ENCODE measurements around the gene TDP2. TPM values are rescaled to one million over a fixed set of nuclear protein-coding genes. Genes with fewer than 3 reads are reported as not detected.
"Not testable (repeated sequence)": the region's sequence is repeated elsewhere in the genome, so short reads cannot be mapped to it uniquely, and the experiment has no call there.

Gene TDP2
- total RNA-seq, 1 donor from 2014 or later: 33.9 TPM

DNA sequence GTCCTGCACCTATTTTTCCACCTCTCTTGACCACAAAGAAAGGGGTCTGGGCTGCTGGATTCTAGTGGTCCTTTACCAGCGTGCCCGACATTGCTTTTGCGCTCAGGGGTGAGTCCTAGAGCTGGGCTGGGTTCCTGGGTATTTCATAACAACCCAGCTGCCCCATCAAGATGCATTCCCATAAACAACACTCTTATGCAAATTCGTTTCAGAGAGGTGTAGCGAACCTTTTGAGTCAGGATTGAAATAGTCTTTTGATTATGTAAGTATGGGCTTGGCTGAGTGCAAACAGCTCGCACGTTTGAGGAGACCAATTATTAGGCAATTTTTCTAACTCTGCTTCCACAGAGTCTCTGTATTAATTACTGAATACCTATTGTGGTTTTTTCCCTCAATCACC, 13.9 kb upstream of the TDP2 start:
- no peak overlapping the region for H3K27ac Mint-ChIP-seq (ENCODE audit: unreplicated experiment)
- TF ChIP-seq, protein P1, sequence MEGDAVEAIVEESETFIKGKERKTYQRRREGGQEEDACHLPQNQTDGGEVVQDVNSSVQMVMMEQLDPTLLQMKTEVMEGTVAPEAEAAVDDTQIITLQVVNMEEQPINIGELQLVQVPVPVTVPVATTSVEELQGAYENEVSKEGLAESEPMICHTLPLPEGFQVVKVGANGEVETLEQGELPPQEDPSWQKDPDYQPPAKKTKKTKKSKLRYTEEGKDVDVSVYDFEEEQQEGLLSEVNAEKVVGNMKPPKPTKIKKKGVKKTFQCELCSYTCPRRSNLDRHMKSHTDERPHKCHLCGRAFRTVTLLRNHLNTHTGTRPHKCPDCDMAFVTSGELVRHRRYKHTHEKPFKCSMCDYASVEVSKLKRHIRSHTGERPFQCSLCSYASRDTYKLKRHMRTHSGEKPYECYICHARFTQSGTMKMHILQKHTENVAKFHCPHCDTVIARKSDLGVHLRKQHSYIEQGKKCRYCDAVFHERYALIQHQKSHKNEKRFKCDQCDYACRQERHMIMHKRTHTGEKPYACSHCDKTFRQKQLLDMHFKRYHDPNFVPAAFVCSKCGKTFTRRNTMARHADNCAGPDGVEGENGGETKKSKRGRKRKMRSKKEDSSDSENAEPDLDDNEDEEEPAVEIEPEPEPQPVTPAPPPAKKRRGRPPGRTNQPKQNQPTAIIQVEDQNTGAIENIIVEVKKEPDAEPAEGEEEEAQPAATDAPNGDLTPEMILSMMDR (IDR thresholded peaks at IDR 0.05; ENCODE audit: unreplicated experiment): no peak
- no peak overlapping the region for H3K4me3 Mint-ChIP-seq (ENCODE audit: unreplicated experiment)
- H3K4me1 Mint-ChIP-seq (ENCODE audit: unreplicated experiment): peaks cover 11% of the 10 kb centered on the region
- no peak for DNase-seq (ENCODE audit: low spot score)
- peaks cover 25% of the 10 kb centered on the region for H3K36me3 Mint-ChIP-seq (ENCODE audit: low read depth, unreplicated experiment)
- H3K27me3 Mint-ChIP-seq (ENCODE audit: unreplicated experiment): peaks cover 1% of the 10 kb centered on the region
- H3K9me3 Mint-ChIP-seq (ENCODE audit: unreplicated experiment): no peaks in the 10 kb centered on the region

DNA sequence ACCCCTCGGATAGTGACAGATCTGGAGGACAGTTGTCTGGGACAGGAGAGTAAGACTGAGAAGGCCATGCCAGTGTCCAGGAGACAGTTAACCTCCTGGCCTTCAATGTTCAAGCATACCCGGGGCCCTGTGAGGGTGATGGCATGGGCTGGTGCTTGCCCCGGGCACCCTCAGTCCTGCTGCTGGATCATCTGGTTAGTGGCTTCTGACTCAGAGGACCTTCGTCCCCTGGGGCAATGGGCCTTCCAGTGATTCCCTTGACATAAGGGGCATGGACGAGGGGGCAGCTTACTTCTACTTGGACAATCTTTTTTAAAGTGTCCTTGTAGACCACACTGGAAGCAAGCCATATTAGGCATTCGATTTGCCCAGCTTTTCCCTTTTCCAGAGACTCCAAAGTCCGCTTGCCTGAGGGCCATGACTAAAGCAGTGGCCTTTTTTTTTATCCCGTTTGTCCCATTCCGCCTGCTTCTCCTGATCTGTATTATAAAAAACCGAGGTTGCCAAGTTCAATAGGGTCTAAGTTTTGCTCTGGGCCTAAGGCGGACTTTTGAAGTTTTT, 12.2 kb upstream of the TDP2 start:
- H3K27me3 Mint-ChIP-seq (ENCODE audit: unreplicated experiment); DNase-seq (ENCODE audit: low spot score); H3K4me3 Mint-ChIP-seq (ENCODE audit: unreplicated experiment); H3K4me1 Mint-ChIP-seq (ENCODE audit: unreplicated experiment); H3K9me3 Mint-ChIP-seq (ENCODE audit: unreplicated experiment); H3K27ac Mint-ChIP-seq (ENCODE audit: unreplicated experiment): not testable (repeated sequence)
- peaks cover 25% of the 10 kb centered on the region for H3K36me3 Mint-ChIP-seq (ENCODE audit: low read depth, unreplicated experiment)

DNA sequence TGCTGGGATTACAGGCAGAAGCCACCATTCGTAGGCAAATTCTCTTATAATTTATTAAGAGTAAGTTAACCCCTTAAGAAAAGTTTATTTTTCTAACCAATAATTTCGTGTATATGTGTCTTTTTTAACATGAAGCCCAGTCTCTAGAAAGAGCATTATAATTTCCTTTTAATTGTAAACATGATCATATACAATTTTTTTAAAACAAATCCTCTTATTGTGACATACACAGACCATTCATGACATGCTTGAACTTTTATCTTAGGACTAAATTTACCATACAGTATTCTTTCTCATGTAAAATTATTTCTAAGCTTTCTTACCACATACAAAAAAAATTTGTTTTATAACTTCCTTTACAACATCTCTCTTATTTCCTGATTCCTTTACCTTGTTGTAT, 6.9 kb upstream of the TDP2 start:
- Mint-ChIP-seq H3K9me3 (ENCODE audit: unreplicated experiment) (peaks cover 21% of the 10 kb centered on the region), H3K27ac (ENCODE audit: unreplicated experiment) (no peak overlapping the region), H3K36me3 (ENCODE audit: low read depth, unreplicated experiment) (peaks cover 31% of the 10 kb centered on the region), H3K27me3 (ENCODE audit: unreplicated experiment) (no peaks in the 10 kb centered on the region), H3K4me3 (ENCODE audit: unreplicated experiment) (no peak overlapping the region), H3K4me1 (ENCODE audit: unreplicated experiment) (no peaks in the 10 kb centered on the region)
- TF ChIP-seq, protein P1 (IDR thresholded peaks at IDR 0.05; ENCODE audit: unreplicated experiment): no peak
- DNase-seq (ENCODE audit: low spot score): no peak

DNA sequence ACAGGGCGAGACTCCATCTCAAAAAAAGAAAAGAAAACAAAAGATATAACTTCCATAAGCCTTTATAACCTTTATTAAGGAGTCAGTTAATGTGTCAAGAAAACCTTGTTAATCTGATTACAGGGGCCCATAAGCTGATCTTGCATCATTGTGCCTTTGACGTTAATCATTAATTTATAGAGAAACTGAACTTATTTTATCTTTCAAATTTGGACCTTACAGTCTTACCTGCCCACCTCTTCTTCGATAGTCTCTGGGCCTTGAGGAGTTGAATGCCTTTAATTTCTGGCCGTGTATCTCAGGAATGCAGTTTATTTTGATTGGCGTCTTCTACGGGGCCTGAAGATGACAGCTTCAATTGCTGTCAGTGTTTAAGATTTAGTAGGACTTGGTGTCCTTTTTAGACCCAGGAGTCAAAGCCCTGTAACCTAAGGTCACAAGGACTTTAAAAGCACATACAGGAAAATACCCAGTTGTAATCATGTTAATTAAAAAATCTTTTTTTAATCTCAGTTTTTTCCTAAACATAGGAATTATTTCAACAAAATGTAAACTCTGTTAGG, 6.0 kb upstream of the TDP2 start:
- Mint-ChIP-seq H3K4me1 (ENCODE audit: unreplicated experiment) (no peaks in the 10 kb centered on the region), H3K4me3 (ENCODE audit: unreplicated experiment) (peak overlapping the region; percentile 35), H3K27me3 (ENCODE audit: unreplicated experiment) (no peaks in the 10 kb centered on the region), H3K27ac (ENCODE audit: unreplicated experiment) (no peak overlapping the region), H3K9me3 (ENCODE audit: unreplicated experiment) (peaks cover 21% of the 10 kb centered on the region), H3K36me3 (ENCODE audit: low read depth, unreplicated experiment) (peaks cover 34% of the 10 kb centered on the region)
- DNase-seq (ENCODE audit: low spot score): no peak
- TF ChIP-seq, protein P1 (IDR thresholded peaks at IDR 0.05; ENCODE audit: unreplicated experiment): no peak

DNA sequence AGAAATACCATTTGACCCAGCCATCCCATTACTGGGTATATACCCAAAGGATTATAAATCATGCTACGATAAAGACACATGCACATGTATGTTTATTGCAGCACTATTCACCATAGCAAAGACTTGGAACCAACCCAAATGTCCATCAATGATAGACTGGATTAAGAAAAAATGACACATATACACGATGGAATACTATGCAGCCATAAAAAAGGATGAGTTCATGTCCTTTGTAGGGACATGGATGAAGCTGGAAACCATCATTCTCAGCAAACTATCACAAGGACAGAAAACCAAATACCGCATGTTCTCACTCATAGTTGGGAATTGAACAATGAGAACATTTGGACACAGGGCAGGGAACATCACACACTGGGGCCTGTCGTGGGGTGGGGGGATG, 4.4 kb upstream of the TDP2 start:
- H3K27me3 Mint-ChIP-seq (ENCODE audit: unreplicated experiment); H3K27ac Mint-ChIP-seq (ENCODE audit: unreplicated experiment); H3K4me3 Mint-ChIP-seq (ENCODE audit: unreplicated experiment); DNase-seq (ENCODE audit: low spot score); H3K4me1 Mint-ChIP-seq (ENCODE audit: unreplicated experiment): not testable (repeated sequence)
- peaks cover 37% of the 10 kb centered on the region for H3K36me3 Mint-ChIP-seq (ENCODE audit: low read depth, unreplicated experiment)
- peaks cover 21% of the 10 kb centered on the region for H3K9me3 Mint-ChIP-seq (ENCODE audit: unreplicated experiment)

DNA sequence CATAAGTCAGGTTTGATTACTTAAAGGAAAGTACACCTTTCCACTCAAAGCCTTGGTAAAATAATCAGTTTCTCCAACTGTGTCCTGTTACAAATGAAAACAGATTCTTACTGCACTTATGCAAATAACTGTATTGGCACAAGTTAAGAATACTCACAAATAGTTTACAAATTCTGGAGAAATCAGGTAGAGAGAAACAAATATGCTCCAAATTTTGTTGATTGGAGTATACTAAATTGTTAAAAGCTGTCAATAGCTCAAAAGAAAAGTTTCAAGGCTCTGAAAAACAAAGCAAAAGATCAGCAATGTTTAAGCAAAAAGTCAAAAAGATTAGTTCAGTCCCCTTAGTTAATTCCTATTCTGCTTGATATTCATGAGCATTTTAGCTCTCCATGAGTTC, 3.8 kb upstream of the TDP2 start:
- not testable (repeated sequence) for H3K27me3 Mint-ChIP-seq (ENCODE audit: unreplicated experiment); H3K4me1 Mint-ChIP-seq (ENCODE audit: unreplicated experiment); DNase-seq (ENCODE audit: low spot score); H3K27ac Mint-ChIP-seq (ENCODE audit: unreplicated experiment)
- H3K9me3 Mint-ChIP-seq (ENCODE audit: unreplicated experiment): peaks cover 21% of the 10 kb centered on the region
- peak overlapping the region; percentile 73 for H3K4me3 Mint-ChIP-seq (ENCODE audit: unreplicated experiment)
- peaks cover 43% of the 10 kb centered on the region for H3K36me3 Mint-ChIP-seq (ENCODE audit: low read depth, unreplicated experiment)
